A673 (cell line): ENCODE results near the gene FRMD3. TPM values are rescaled to one million over a fixed set of nuclear protein-coding genes. Genes with fewer than 3 reads are reported as not detected.

Experiments
- BruUV-seq: library from RNA; stranded (reverse); fragments of 400-500 nt; replicated peaks from 2 replicates; lab custom pipeline; 2021; lab: Mats Ljungman, UMichigan
- CTCF ChIA-PET: fragments of 300-600 bp; sonication (Branson Sonifier 250); formaldehyde crosslinking; loops from one replicate; lab custom pipeline; 2022; ENCODE audit warnings: antibody characterized with exemption; lab: Charles Lee
- POLR2A ChIA-PET: fragments of 300-600 bp; sonication (Branson Sonifier 250); formaldehyde crosslinking; loops from one replicate; lab custom pipeline; 2022; ENCODE audit warnings: antibody characterized with exemption; ENCODE audit not compliant: low non-redundant PET; lab: Charles Lee
- DNase-seq: peaks from one replicate; pipeline ENCODE4 v3.0.0-alpha.2; 2015; ENCODE audit warnings: low spot score
- H3K27ac ChIP-seq: fragments of 200-600 bp; sonication (generic); 2 replicates; pipeline ENCODE4 v1.5.1; 2016; ENCODE audit warnings: mixed run types, low read depth, mild to moderate bottlenecking, mixed read lengths, antibody characterized with exemption, low read length; ENCODE audit not compliant: poor library complexity, severe bottlenecking
- H3K27me3 ChIP-seq: fragments of 200-600 bp; sonication (generic); replicated peaks from 2 replicates; pipeline ENCODE4 v1.6.1; 2017; ENCODE audit warnings: mixed run types, low read depth, mild to moderate bottlenecking, mixed read lengths, antibody characterized with exemption, low read length; ENCODE audit not compliant: insufficient read depth, poor library complexity
- H3K36me3 ChIP-seq: fragments of 200-600 bp; sonication (generic); 2 replicates; pipeline ENCODE4 v1.6.1; 2016; ENCODE audit warnings: mixed run types, mild to moderate bottlenecking, mixed read lengths, antibody characterized with exemption, low read length; ENCODE audit not compliant: insufficient read depth, poor library complexity, severe bottlenecking
- H3K4me1 ChIP-seq: fragments of 200-600 bp; sonication (generic); 2 replicates; pipeline ENCODE4 v1.6.1; 2017; ENCODE audit warnings: mixed run types, mild to moderate bottlenecking, mixed read lengths, antibody characterized with exemption, low read length; ENCODE audit not compliant: insufficient read depth, poor library complexity, severe bottlenecking
- H3K4me3 ChIP-seq: fragments of 200-600 bp; sonication (generic); 2 replicates; pipeline ENCODE4 v1.5.1; 2016; ENCODE audit warnings: low read depth, mixed run types, mild to moderate bottlenecking, mixed read lengths, low read length; ENCODE audit not compliant: poor library complexity, severe bottlenecking
- H3K9me3 ChIP-seq: fragments of 200-600 bp; sonication (generic); 2 replicates; pipeline ENCODE4 v1.6.1; 2016; ENCODE audit warnings: mixed run types, low read depth, mild to moderate bottlenecking, mixed read lengths, antibody characterized with exemption, low read length; ENCODE audit not compliant: poor library complexity, severe bottlenecking
- CTCF ChIP-seq: fragments of 300-800, 200-600 bp; sonication (generic); conservative IDR thresholded peaks from 2 replicates; pipeline ENCODE4 v1.5.1; 2017; ENCODE audit warnings: low read depth, mild to moderate bottlenecking, antibody characterized with exemption, low read length, moderate library complexity, mixed read lengths
- EZH2 ChIP-seq: fragments of 200-600 bp; sonication (generic); IDR thresholded peaks from 2 replicates; pipeline ENCODE4 v1.6.1; 2017; ENCODE audit warnings: borderline replicate concordance, low read depth, mild to moderate bottlenecking, mixed read lengths, antibody characterized with exemption, low read length; ENCODE audit not compliant: poor library complexity, severe bottlenecking
- intact Hi-C: fragments of 100-400 bp; cut with micrococcal nuclease; formaldehyde crosslinking; loops from one replicate; pipeline ENCODE4 v1.10.0; 2022; ENCODE audit not compliant: unreplicated experiment
- total RNA-seq: library from RNA; stranded (reverse); gene quantifications from 2 replicates; pipeline ENCODE4 v1.2.3, GENCODE V29; 2021

The FRMD3 gene
- total RNA-seq, 1 experiment from 2014 or later, result 1.0 TPM

DNA sequence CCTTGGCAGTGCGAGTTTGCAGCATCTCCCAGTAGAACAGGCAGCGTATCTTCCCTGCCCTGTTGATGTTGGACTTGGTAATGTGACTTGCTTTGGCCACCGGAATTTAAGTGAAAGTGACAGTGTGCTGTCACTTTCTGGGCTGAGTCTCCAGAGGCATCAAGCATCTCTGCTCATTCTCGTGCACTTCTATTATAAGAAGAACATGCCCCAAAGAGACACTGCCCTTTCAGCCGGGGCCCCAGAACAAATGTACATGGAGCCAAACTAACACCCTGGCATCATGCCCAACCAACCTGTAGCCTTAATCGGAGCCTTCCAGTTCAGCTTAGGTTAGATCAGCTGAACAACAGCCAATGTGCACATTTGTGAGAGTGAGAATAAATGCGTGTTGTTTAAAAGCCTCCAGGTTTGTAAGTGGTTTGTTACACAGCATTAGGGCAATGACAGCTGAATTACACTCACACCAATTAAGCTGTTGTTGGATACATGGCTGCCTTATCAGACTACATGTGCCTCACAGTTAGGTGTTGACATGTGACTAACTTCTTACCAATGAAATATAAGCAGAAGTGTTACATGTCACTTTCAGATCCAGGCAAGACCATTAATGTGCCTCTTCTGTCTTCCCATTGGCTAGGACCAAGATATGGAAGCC lies 22.1 kb upstream of the FRMD3 start:
- intact Hi-C loops, result no loop called here
- Histone ChIP-seq H3K36me3 (no peaks in the 10 kb centered on the region), H3K27me3 (no peaks in the 10 kb centered on the region), H3K27ac (no peak overlapping the region), H3K4me1 (no peaks in the 10 kb centered on the region), H3K9me3 (no peaks in the 10 kb centered on the region), H3K4me3 (no peak overlapping the region)
- BruUV-seq, result no TSS peak
- ChIA-PET CTCF (no interaction called here), POLR2A (interaction anchor here (0.5 kb wide), 1 partner anchor 397 kb away, joined by 8 read pairs; no protein-coding TSS in a partner anchor)
- no peak for DNase-seq
- no peak for TF ChIP-seq CTCF
- TF ChIP-seq EZH2, result no peak

DNA sequence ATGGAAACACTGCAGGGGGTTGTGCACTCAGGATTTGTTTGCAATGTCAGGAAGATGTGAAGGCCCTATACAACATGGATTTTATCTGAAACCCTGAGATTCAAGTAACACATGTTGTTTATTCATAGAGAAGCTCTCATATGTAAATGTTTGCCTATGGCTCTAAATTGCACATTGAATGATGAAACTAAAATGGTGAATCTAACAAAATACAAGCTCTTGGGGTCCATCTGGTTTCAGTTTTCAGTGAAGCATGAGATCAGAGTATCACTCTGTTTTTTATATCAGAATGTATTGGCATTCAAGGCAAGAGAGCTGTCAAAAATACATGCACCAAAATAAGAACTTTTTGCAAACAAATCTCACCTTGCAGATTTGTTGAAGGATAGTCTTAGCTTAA lies 19.6 kb upstream of the FRMD3 start:
- H3K4me3 ChIP-seq, result no peak overlapping the region
- no peaks in the 10 kb centered on the region for H3K9me3 ChIP-seq
- no peaks in the 10 kb centered on the region for H3K4me1 ChIP-seq
- ChIA-PET POLR2A (no interaction called here), CTCF (no interaction called here)
- H3K27ac ChIP-seq, result no peak overlapping the region
- no peaks in the 10 kb centered on the region for H3K36me3 ChIP-seq
- DNase-seq, result no peak
- TF ChIP-seq EZH2 (no peak), CTCF (no peak)
- H3K27me3 ChIP-seq, result no peaks in the 10 kb centered on the region
- no TSS peak for BruUV-seq
- intact Hi-C loops, result no loop called here

DNA sequence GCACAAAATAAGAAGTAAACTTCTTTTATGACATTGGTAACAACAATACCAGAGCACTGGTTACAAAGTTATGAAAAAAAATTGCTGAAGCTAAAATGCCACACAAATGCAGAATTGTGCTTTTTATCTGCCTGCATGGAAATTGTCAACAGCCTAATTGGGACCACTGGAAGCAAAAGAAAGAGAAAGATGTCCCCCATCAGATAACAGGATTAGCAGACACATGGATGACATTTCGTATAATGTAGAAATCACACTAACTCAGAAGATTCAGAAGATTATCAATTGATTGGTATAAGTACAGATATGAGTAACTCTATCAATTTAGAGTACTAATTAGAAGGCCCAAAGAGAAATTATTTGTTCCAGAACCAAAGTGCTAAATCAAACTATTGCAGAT lies 19.1 kb upstream of the FRMD3 start:
- no peaks in the 10 kb centered on the region for H3K9me3 ChIP-seq
- no peak for DNase-seq
- H3K4me1 ChIP-seq, result no peaks in the 10 kb centered on the region
- ChIA-PET CTCF (no interaction called here), POLR2A (no interaction called here)
- no TSS peak for BruUV-seq
- H3K27ac ChIP-seq, result no peak overlapping the region
- no peak for TF ChIP-seq EZH2
- no peak for TF ChIP-seq CTCF
- H3K36me3 ChIP-seq, result no peaks in the 10 kb centered on the region
- intact Hi-C loops, result no loop called here
- H3K27me3 ChIP-seq, result no peaks in the 10 kb centered on the region
- H3K4me3 ChIP-seq, result no peak overlapping the region
